Measurements from ENCODE around the gene TRAPPC11.

- no peak for TF ChIP-seq CTCF (IDR thresholded peaks at IDR 0.05; ENCODE audit: low read depth, low read length, missing input control)
- no peak for TF ChIP-seq SP1 (IDR thresholded peaks at IDR 0.05)
- no peak for TF ChIP-seq RXRA (IDR thresholded peaks at IDR 0.05)
- no peak for TF ChIP-seq TAF1 (conservative IDR thresholded peaks at IDR 0.05)
- TF ChIP-seq YY1 (IDR thresholded peaks at IDR 0.05) = no peak
- TF ChIP-seq MAX (IDR thresholded peaks at IDR 0.05) = no peak
- no peak for TF ChIP-seq REST (IDR thresholded peaks at IDR 0.05)
- no peak for TF ChIP-seq JUND (IDR thresholded peaks at IDR 0.05)
- no peak for TF ChIP-seq ZBTB33 (IDR thresholded peaks at IDR 0.05)
Observed at GRCh38 chr4:183612329-183613250, 46.5 kb upstream of the TRAPPC11 start.

All from liver (tissue), 3 donors.